GM12801 (cell line): Measurements from ENCODE around the gene CTNS.

Source experiments
- CTCF ChIP-seq: IDR thresholded peaks from one replicate; pipeline ENCODE4 v1.5.1; 2011; ENCODE audit warnings: control low read depth; ENCODE audit not compliant: insufficient read length; ENCODE audit errors: extremely low read depth

Gene CTNS

GRCh38 chr17:3690094-3690715 is 53.6 kb downstream of the CTNS start:
- TF ChIP-seq CTCF, result no peak

- TF ChIP-seq CTCF, result no peak
These were observed 55.1 kb downstream of the CTNS start for GRCh38 chr17:3691617-3692067.

GRCh38 chr17:3692346-3692745 is 55.8 kb downstream of the CTNS start:
- no peak for TF ChIP-seq CTCF

- TF ChIP-seq CTCF, result no peak
These were observed 56.6 kb downstream of the CTNS start for GRCh38 chr17:3693141-3693540.

GRCh38 chr17:3693829-3694231 is 57.3 kb downstream of the CTNS start:
- TF ChIP-seq CTCF, result no peak

- TF ChIP-seq CTCF, result no peak
These were observed 58.7 kb downstream of the CTNS start for GRCh38 chr17:3695129-3695722.

- TF ChIP-seq CTCF, result no peak
These were observed 59.3 kb downstream of the CTNS start, which contains the start of gene P2RX5 for GRCh38 chr17:3695723-3696411. Gene P2RX5 (minus strand): TSS chr17:3696155. CDS start chr17:3696005, 150 bp downstream.
